Measurements from ENCODE around the gene SMCP.

SMCP gene

GRCh38 chr1:152886758-152887409 lies 8.8 kb downstream of the SMCP start:
- DNase-seq (ENCODE audit: low read depth): no peak

GRCh38 chr1:152888126-152888525 lies 10.0 kb downstream of the SMCP start:
- no peak for DNase-seq (ENCODE audit: low read depth)

- no peak for DNase-seq (ENCODE audit: low read depth)
These were observed 20.9 kb downstream of the SMCP start for GRCh38 chr1:152899027-152899426.

GRCh38 chr1:152899883-152900282 lies 21.8 kb downstream of the SMCP start:
- no peak for DNase-seq (ENCODE audit: low read depth)

GRCh38 chr1:152901631-152902030 lies 23.5 kb downstream of the SMCP start:
- no peak for DNase-seq (ENCODE audit: low read depth)

- no peak for DNase-seq (ENCODE audit: low read depth)
These were observed 24.5 kb downstream of the SMCP start for GRCh38 chr1:152902636-152903035.

GRCh38 chr1:152904688-152905440 lies 26.7 kb downstream of the SMCP start:
- DNase-seq (ENCODE audit: low read depth): no peak

GRCh38 chr1:152906023-152906565 lies 28.0 kb downstream of the SMCP start:
- no peak for DNase-seq (ENCODE audit: low read depth)

- no peak for DNase-seq (ENCODE audit: low read depth)
These were observed 29.8 kb downstream of the SMCP start, which contains the start of gene IVL for GRCh38 chr1:152907686-152908601. TSS of gene IVL (plus strand) at chr1:152908546. CDS start at chr1:152909798, 1,252 bp downstream.

- DNase-seq (ENCODE audit: low read depth): no peak
These were observed 31.1 kb downstream of the SMCP start for GRCh38 chr1:152909206-152909605.

- DNase-seq (ENCODE audit: low read depth): no peak
These were observed 34.3 kb downstream of the SMCP start for GRCh38 chr1:152912471-152912870.

GRCh38 chr1:152912900-152913299 lies 34.8 kb downstream of the SMCP start:
- DNase-seq (ENCODE audit: low read depth): no peak

- no peak for DNase-seq (ENCODE audit: low read depth)
These were observed 39.7 kb downstream of the SMCP start for GRCh38 chr1:152917794-152918193.

- no peak for DNase-seq (ENCODE audit: low read depth)
These were observed 40.9 kb downstream of the SMCP start for GRCh38 chr1:152919071-152919470.

- DNase-seq (ENCODE audit: low read depth): no peak
These were observed 46.1 kb downstream of the SMCP start for GRCh38 chr1:152924191-152924590.

GRCh38 chr1:152926091-152926490 lies 48.0 kb downstream of the SMCP start:
- DNase-seq (ENCODE audit: low read depth): peak; percentile 14

- no peak for DNase-seq (ENCODE audit: low read depth)
These were observed 50.5 kb downstream of the SMCP start for GRCh38 chr1:152928671-152929070.

GRCh38 chr1:152932170-152932811 lies 54.2 kb downstream of the SMCP start:
- no peak for DNase-seq (ENCODE audit: low read depth)

- no peak for DNase-seq (ENCODE audit: low read depth)
These were observed 55.1 kb downstream of the SMCP start for GRCh38 chr1:152933196-152933595.

All from fibroblast of gingiva (primary cell).